AG04450 (cell line): ENCODE measurements around the gene BIN1. TPM values are rescaled to one million over a fixed set of nuclear protein-coding genes. Genes with fewer than 3 reads are reported as not detected.

Experiments
- CTCF ChIA-PET: fragments of 300-600, 350-600 bp; formaldehyde crosslinking; extraction: SDS; loops from one replicate; lab custom pipeline; 2022; ENCODE audit warnings: antibody characterized with exemption, inconsistent platforms; lab: Charles Lee
- POLR2A ChIA-PET: fragments of 350-600 bp; formaldehyde crosslinking; extraction: SDS; loops from one replicate; lab custom pipeline; 2021; ENCODE audit warnings: antibody characterized with exemption, inconsistent platforms; lab: Yijun Ruan, JAX
- DNase-seq: peaks from one replicate; pipeline ENCODE4 v3.0.0-alpha.2; 2011; ENCODE audit warnings: low read depth, low spot score
- H3K27ac ChIP-seq: one replicate; pipeline ENCODE4 v1.5.1; 2012; ENCODE audit warnings: low read depth, low read length, control low read depth
- H3K27me3 ChIP-seq: one replicate; pipeline ENCODE4 v1.6.0; 2012; ENCODE audit warnings: low read length; ENCODE audit not compliant: control insufficient read depth, insufficient read depth
- H3K4me3 ChIP-seq: 2 replicates; pipeline ENCODE4 v1.5.1; 2011; ENCODE audit warnings: mild to moderate bottlenecking, low read depth, low read length, control low read depth
- H3K9me3 ChIP-seq: 2 replicates; pipeline ENCODE4 v1.5.1; 2012; ENCODE audit warnings: low read length; ENCODE audit not compliant: control insufficient read depth, insufficient read depth
- polyA plus RNA-seq: library from polyadenylated mRNA; depleted of rRNA; stranded (reverse); fragments of >200 nt; gene quantifications from 2 replicates; pipeline ENCODE4 v1.2.3, GENCODE V29; 2011
- TF ChIP-seq, protein P1 (sequence below): IDR thresholded peaks from 2 replicates; pipeline ENCODE4 v1.5.1; 2011; ENCODE audit warnings: low read depth, low read length, control low read depth, inconsistent platforms

The BIN1 gene
- polyA plus RNA-seq, 1 experiment = 32.4 TPM

DNA sequence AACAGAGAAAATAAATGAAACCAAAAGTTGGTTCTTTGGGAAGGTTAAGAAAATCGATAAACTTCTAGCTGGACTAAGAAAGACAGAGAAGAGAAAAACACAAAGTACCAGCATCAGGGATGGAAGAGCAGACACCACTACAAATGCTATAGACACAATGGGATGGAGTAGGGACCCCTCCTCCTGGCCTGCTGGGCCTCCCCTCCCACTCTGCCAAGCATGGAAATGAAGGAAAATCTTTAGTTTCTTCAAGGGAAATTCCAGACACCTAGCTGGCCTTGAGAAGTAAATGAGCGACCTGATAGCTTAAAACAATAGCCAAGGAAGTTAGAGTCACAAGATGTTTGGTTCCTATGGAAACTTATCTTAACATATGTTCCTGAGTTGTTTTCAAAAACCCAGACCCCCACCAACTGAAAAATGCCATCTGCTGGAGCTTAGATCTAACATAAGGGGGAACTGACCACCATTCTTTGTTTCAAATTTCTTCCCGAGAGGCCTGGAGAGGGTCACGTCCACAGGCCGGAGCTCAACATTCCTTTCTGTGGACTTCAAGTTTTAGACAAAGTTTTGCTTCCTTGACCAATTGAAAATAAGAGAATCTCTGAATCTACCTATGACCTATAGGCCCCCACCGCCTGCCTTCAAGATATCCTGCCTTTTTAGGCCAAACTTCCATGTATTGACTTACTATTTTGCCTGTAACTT is 101.9 kb downstream of the BIN1 start:
- TF ChIP-seq, protein P1, sequence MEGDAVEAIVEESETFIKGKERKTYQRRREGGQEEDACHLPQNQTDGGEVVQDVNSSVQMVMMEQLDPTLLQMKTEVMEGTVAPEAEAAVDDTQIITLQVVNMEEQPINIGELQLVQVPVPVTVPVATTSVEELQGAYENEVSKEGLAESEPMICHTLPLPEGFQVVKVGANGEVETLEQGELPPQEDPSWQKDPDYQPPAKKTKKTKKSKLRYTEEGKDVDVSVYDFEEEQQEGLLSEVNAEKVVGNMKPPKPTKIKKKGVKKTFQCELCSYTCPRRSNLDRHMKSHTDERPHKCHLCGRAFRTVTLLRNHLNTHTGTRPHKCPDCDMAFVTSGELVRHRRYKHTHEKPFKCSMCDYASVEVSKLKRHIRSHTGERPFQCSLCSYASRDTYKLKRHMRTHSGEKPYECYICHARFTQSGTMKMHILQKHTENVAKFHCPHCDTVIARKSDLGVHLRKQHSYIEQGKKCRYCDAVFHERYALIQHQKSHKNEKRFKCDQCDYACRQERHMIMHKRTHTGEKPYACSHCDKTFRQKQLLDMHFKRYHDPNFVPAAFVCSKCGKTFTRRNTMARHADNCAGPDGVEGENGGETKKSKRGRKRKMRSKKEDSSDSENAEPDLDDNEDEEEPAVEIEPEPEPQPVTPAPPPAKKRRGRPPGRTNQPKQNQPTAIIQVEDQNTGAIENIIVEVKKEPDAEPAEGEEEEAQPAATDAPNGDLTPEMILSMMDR = no peak
- Histone ChIP-seq H3K4me3 (no peak overlapping the region), H3K9me3 (no peaks in the 10 kb centered on the region), H3K27ac (no peak overlapping the region), H3K27me3 (no peaks in the 10 kb centered on the region)
- POLR2A ChIA-PET = interaction anchor here (0.6 kb wide), 1 partner anchor 148 kb away, joined by 3 read pairs; no protein-coding TSS in a partner anchor
- no peak for DNase-seq
- CTCF ChIA-PET = interaction anchor here (1.4 to 2.0 kb wide), 2 partner anchors 30 to 33 kb away, joined by 5 to 6 read pairs; no protein-coding TSS in a partner anchor

- ChIA-PET CTCF (interaction anchor here (2.0 to 2.8 kb wide), 2 partner anchors 31 to 32 kb away, joined by 6 to 12 read pairs; no protein-coding TSS in a partner anchor), POLR2A (no interaction called here)
- Histone ChIP-seq H3K9me3 (no peaks in the 10 kb centered on the region), H3K27me3 (no peaks in the 10 kb centered on the region), H3K27ac (no peak overlapping the region), H3K4me3 (no peak overlapping the region)
- TF ChIP-seq, protein P1 = no peak
- DNase-seq = no peak
Measured at GRCh38 chr2:127003070-127003800, 103.7 kb downstream of the BIN1 start.

DNA sequence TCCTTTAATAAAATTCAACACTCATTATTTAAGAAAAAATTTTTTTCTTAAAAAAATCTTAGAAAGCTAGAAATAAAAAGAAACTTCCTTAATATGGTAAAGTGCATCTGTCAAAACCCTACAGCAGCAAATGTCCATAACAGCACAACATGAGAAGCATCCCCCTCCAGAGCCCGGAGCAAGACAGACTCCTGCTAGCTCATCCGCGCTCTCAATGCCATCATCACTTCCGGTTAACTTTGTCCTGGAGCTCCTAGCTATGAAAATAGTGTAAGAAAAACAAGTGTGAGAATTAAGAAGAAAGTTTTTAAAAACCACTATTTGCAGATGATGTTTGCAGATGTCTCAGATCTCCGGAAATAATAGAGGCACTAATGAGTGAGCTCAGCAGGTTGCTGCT is 105.2 kb downstream of the BIN1 start:
- Histone ChIP-seq H3K27ac (no peak overlapping the region), H3K4me3 (no peak overlapping the region), H3K9me3 (no peaks in the 10 kb centered on the region), H3K27me3 (no peaks in the 10 kb centered on the region)
- DNase-seq = no peak
- ChIA-PET CTCF (interaction anchor here (2.8 kb wide), 1 partner anchor 30 kb away, joined by 12 read pairs; no protein-coding TSS in a partner anchor), POLR2A (no interaction called here)
- TF ChIP-seq, protein P1 = no peak

DNA sequence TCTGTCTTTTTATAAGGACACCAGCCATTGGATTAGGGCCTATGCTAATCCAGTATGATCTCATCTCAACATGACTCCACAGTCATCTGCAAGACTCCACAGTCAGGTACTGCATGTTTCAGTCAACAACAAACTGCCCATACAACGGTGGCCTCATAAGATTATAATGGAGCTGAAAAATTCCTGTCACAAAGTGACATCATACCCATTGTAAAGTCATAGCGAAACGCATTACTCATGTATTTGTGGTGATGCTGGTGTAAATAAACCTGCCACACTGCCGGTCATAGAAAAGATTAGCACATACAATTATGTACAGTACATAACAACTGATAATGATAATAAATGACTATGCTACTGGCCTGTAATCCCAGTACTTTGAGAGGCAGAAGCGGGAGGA is 106.0 kb downstream of the BIN1 start:
- POLR2A ChIA-PET = no interaction called here
- peaks cover 5% of the 10 kb centered on the region for H3K27me3 ChIP-seq
- TF ChIP-seq, protein P1 = no peak
- H3K4me3 ChIP-seq = no peak overlapping the region
- CTCF ChIA-PET = interaction anchor here (2.8 kb wide), 1 partner anchor 29 kb away, joined by 12 read pairs; no protein-coding TSS in a partner anchor
- DNase-seq = no peak
- no peaks in the 10 kb centered on the region for H3K9me3 ChIP-seq
- no peak overlapping the region for H3K27ac ChIP-seq

DNA sequence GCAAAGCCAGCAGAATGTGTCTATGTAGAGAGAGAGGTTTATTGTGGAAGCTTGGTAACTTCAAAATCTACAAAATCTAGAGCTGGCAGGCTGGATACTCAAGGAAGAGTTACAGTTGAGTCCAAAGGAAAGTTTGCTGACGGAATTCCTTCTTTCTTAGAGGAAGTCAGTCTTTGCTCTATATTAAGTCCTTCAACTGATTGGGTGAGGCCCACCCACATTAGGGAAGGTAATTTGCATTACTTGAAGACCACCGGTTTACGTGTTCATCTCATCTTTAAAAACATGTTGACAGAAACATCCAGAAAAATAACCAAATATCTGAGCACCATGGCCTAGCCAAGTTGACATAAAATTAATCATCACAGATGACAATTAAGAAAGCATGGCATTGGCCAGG is 106.8 kb downstream of the BIN1 start:
- Histone ChIP-seq H3K27ac (no peak overlapping the region), H3K4me3 (no peak overlapping the region), H3K27me3 (peaks cover 5% of the 10 kb centered on the region), H3K9me3 (no peaks in the 10 kb centered on the region)
- no peak for DNase-seq
- ChIA-PET CTCF (no interaction called here), POLR2A (interaction anchor here (0.6 kb wide), 1 partner anchor 1020 kb away, joined by 3 read pairs; no protein-coding TSS in a partner anchor)
- TF ChIP-seq, protein P1 = no peak
